HL-60 (cell line): ENCODE data around the gene FADS6.

ENCODE experiments used
- POLR2AphosphoS5 ChIP-seq: IDR thresholded peaks from 2 replicates; pipeline ENCODE4 v1.6.1; 2012; ENCODE audit warnings: low read depth
- TF ChIP-seq, protein P1 (sequence below): IDR thresholded peaks from one replicate; pipeline ENCODE4 v1.5.1; 2011; ENCODE audit warnings: low read length, control low read depth, inconsistent platforms; ENCODE audit not compliant: insufficient read depth
- TF ChIP-seq, protein P2 (sequence below): IDR thresholded peaks from 2 replicates; pipeline ENCODE4 v1.6.1; 2012; ENCODE audit warnings: low read depth; ENCODE audit not compliant: insufficient replicate concordance

DNA sequence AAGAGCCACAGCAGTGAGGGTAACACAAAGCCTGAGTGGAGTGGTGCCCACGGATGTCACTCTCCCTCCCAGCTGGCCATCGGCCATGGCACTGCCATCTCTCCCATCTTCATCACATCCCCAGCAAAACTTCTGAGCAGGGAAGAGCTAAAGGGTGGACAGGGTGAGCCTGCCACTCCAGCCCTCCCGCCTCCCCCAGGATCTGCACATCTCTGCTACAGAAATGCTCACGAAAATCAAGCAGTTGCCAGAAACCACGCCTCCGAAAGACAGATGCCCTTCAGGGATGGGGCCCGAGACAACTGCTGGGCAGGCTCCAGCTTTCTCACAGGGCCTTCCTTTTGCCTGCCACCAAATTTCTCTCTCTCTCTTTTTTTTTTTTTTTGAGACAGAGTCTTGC, 37.3 kb downstream of the FADS6 start:
- TF ChIP-seq, protein P1, sequence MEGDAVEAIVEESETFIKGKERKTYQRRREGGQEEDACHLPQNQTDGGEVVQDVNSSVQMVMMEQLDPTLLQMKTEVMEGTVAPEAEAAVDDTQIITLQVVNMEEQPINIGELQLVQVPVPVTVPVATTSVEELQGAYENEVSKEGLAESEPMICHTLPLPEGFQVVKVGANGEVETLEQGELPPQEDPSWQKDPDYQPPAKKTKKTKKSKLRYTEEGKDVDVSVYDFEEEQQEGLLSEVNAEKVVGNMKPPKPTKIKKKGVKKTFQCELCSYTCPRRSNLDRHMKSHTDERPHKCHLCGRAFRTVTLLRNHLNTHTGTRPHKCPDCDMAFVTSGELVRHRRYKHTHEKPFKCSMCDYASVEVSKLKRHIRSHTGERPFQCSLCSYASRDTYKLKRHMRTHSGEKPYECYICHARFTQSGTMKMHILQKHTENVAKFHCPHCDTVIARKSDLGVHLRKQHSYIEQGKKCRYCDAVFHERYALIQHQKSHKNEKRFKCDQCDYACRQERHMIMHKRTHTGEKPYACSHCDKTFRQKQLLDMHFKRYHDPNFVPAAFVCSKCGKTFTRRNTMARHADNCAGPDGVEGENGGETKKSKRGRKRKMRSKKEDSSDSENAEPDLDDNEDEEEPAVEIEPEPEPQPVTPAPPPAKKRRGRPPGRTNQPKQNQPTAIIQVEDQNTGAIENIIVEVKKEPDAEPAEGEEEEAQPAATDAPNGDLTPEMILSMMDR, result no peak
- TF ChIP-seq POLR2AphosphoS5, result no peak
- TF ChIP-seq, protein P2, sequence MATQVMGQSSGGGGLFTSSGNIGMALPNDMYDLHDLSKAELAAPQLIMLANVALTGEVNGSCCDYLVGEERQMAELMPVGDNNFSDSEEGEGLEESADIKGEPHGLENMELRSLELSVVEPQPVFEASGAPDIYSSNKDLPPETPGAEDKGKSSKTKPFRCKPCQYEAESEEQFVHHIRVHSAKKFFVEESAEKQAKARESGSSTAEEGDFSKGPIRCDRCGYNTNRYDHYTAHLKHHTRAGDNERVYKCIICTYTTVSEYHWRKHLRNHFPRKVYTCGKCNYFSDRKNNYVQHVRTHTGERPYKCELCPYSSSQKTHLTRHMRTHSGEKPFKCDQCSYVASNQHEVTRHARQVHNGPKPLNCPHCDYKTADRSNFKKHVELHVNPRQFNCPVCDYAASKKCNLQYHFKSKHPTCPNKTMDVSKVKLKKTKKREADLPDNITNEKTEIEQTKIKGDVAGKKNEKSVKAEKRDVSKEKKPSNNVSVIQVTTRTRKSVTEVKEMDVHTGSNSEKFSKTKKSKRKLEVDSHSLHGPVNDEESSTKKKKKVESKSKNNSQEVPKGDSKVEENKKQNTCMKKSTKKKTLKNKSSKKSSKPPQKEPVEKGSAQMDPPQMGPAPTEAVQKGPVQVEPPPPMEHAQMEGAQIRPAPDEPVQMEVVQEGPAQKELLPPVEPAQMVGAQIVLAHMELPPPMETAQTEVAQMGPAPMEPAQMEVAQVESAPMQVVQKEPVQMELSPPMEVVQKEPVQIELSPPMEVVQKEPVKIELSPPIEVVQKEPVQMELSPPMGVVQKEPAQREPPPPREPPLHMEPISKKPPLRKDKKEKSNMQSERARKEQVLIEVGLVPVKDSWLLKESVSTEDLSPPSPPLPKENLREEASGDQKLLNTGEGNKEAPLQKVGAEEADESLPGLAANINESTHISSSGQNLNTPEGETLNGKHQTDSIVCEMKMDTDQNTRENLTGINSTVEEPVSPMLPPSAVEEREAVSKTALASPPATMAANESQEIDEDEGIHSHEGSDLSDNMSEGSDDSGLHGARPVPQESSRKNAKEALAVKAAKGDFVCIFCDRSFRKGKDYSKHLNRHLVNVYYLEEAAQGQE, result no peak
